UCSD-AML1 (cell line): ENCODE measurements around the gene WWTR1.

ENCODE experiments used
- DNase-seq: peaks from one replicate; lab custom pipeline; 2025; ENCODE audit not compliant: unreplicated experiment; lab: John Stamatoyannopoulos, UW

The WWTR1 gene

DNA sequence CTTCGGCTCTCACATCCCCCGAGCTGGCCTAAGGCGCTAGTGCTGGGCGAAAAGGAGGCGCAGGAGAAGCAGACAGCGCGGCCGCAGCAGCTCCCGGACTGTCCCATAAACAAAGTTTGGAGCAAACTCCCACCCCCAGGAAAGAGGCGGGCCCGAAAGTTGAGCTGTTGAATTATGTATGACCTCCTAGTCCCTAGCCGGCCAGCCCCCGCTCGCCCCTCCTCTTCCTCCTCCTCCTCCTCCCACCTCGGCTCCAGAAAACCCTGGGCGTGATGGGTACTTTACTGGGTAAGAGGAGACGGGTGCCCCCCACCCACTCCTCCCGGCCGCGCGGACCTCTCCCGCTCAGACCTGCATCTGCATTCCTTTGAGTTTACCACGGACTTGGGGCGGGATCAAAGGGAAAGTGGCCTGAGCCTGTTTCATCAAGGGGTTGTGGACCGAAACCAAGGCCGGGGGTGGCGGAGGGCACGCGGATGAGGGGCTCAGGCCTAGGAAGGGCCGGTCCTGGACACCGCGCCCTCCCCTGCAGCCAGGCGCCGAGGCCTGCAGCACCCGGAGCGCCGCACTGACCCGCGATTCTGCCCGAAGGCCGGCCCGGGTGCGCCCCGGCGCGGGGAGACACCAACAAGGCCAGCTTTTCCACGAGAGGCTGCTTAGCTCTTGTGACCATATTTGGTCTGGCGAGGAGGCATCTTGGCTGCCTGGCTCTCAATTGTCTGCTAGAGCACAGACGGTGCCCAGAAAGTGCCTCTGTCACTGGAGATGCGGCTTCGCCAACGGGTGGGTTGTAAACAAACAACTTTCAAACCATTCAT is at the start of gene WWTR1:
WWTR1 (minus strand) TSS at position 100 of the 818 bp plus-strand sequence. CDS start 719 bp downstream, outside the sequence.
- DNase-seq = peak; percentile 33

DNA sequence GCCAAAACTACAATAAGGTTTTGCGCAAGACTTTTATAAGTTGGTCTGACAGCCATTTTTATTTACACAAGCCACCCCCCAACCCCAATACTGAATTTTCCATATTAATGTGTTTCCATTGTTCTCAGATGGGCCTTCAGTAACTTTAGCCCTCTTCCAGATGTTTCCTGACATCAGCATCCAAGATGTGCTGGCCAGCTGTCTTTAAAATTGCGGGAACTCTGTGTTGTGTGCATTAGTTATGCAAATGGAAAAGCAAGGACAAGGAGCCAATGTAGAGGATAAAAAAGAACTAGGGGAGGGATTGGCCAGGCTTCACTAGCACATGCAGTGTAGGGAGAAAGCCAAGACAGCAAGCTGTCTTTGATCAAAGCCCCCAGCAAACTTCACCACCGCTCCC is 49.1 kb upstream of the WWTR1 start:
- DNase-seq = no peak

DNA sequence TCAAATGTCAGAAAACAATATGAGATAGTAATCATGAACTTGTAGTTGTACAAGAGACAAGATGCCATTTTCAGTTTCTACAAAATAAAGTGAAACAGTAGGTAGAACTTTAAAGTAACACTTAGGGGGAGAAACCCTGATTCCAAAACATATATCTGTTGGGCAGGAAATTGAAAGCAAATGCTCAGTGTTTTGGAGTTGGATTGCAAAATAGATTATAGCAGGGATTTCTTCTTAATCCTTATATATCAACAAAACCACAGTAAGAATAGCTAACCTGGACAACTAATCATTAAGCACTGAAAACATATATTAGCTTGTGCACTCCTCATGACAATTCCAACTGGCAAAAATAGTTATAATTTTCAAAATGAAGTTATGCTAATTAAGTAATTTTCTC is 47.6 kb upstream of the WWTR1 start:
- no peak for DNase-seq

DNA sequence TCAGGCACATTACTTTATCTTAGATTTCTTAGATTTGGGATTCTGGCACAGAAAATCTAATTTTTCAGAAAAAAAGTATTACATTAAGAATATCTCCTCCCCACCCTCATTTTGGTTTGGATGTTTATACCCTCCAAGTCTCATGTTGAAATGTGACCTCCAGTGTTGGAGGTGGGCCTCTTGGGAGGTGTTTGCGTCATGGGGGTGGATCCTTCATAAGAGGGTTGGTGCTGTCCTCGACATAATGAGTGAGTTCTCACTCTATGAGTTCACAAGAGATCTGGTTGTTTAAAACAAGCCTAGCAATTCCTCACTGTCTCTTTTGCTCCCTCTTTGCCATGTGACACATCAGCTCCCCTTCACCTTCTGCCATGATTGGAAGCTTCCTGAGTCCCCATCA is 45.6 kb upstream of the WWTR1 start:
- no peak for DNase-seq

DNA sequence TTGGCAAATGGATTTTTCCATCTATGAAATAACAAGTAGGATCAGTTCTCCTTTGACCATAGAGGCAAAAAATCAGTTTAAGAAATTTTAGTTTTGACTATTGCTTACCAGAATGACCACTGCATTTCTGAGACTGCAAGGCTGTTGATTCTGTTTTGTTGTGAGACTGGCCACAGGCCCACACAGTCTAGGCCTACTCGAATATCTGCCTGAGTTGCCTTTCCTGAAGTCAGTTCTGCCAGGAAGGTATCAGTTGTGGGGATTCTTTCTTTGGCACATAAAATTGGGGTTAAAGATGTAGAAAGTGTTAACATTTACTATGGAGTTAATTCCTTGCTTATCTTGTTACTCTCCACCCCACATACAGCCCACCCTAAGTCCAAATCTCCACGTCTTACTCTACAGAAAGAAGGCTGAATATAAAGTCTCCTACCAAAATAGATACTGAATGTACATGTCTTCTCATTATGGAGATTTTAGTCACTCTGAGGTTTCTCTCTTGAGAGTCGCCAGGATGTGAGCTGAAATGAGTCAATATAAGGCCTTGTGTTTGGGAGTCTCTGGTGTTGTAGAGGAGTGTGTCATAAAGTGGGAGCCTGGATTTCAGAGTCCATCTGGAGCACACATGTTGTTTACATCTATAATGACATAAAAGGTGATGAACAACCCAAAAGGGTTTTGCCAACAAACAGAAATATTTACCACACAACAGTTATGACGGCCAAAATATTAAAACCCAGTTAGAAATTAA is 45.0 kb upstream of the WWTR1 start:
- no peak for DNase-seq

DNA sequence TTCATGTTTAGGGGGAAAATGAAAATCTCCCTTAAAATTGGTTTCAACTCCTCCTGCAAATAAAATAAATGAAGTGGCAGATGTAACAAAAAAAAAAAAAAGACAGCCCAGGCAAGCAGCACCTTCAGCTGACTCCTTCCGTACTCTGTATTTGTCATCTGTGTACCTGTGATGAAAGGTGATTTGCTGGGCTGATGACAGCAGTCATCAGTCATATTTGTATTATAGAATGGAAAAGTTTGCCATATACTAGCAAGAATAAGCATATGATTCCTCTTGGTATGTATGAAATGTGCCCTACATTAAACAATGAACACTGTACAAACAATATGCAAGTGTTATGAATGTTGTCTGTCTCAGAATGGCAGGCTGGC is 44.1 kb upstream of the WWTR1 start:
- no peak for DNase-seq

DNA sequence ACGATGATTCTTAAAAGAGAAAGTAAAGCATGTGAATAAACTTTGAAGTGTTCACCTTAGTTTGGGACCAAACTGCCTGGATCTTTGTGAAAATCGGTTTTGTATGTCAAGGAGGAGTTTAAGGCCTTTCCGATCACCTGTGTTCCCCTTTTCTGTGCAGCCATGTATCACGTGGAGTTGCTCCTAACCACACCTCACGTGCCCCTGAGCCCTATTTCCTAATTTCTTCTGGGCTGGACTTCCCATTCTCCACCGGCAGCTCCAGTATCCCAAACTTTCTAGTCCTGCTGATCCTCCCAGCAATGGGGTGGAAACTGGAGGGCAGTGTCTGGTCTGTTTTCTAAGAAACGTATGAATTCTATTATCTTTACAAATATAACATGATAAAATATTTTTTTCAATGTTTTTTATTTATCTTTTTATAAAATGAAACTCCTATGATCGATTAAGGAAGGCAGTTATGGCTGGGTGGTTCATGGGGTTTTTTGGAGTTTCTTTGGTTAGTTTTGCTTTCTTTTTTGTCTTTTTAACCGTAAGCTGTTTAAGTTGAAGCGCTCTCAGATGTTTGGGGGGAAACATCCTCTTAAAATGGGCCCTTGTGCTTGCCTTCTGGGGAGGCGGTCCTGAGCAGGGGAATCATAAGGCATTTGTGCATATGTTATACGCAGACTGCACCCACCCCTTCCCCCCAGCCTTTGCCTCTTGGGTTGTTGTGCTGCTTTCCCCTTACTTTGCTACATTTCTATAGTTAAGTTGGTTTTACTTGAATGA is 43.6 kb upstream of the WWTR1 start:
- DNase-seq = no peak

DNA sequence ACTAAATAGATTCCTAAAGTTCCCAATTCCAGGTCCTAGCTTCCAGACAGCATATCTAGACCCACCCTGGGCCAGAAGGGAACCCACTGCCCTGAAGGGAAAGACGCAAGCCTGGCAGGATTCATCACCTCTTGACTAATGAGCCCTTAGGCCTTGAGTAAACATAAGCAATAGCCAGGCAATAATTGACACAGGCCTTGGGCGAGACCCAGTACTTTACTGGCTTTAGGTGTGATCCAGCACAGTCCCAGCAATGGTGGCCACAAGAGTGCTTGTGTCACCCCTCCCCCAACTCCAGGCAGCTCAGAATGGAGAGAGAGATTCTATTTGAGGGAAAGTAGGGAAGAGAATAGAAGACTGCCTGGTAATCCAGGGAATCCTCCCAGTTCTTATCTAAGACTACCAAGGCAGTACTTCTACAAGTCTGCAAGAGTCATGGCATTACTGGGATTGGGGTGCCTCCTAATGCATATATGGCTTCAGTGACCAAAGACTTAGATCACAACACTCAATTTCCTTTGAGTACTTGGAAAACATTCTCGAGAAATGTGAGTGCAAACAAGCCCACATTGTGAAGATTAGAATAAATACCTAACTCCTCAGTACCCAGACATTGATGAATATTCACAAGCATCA is 30.4 kb upstream of the WWTR1 start:
- DNase-seq = no peak

DNA sequence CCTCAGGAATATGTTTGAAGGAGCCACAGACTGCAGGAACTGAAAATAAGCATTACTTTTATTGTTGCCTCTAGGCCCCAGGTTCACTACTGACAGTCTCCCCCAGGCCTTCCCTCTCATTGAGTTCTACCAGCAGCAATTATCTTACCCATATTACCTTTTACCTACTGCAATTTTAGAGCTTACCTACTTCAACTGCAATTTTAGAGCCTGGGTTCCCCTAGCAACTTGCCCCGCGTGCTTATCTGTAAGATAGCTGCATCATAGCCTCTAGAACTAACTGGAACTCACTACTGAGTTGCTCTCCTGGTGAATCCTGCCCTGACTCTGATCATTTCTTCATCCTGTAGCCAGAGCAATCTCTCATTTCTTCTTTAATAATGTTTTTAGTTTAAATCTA is 29.2 kb upstream of the WWTR1 start:
- no peak for DNase-seq

DNA sequence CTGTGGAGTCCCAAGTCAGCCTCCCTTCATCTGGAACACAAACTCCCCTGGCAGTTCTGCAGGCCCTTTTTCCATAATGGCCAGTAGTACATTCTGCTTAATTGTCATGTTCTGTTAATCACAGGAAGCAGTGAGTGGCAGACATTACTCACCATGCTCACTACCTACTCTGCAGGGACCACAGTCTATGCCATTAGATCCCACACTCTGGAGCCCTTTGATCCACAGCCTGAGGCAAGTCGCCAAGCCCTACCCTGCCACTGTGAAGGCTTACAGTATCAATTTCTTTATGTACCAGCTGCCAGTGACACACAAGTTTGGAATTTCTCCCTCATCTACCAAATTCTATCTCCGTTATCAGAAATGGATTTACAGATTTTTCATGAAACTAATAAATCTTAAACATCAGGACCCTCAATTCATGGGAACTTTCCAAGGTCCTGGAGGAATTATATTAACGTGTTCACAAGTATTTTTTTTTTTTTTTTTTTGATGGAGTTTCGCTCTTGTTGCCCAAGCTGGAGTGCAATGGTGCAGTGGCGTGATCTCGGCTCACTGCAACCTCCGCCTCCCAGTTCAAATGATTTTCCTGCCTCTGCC is 20.6 kb upstream of the WWTR1 start:
- DNase-seq = no peak

DNA sequence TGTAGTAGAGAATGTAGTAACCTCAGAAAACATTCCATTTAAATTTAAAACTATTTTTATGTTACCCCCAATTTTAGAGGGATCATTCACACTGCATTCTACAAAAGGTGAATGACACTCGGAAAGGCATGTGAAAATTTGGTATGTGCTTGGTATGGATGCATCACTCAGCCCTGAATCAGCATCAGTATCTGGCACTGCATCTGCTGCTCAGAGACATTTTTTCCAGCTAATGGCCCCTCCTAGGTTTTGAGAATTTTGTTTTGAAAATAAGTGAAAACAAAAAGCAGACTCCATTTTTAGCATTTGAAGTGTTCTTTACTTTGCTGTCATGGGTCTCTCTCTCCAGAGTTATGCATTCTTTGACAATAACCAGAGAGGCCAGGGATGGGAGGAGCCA is 15.6 kb upstream of the WWTR1 start:
- no peak for DNase-seq

DNA sequence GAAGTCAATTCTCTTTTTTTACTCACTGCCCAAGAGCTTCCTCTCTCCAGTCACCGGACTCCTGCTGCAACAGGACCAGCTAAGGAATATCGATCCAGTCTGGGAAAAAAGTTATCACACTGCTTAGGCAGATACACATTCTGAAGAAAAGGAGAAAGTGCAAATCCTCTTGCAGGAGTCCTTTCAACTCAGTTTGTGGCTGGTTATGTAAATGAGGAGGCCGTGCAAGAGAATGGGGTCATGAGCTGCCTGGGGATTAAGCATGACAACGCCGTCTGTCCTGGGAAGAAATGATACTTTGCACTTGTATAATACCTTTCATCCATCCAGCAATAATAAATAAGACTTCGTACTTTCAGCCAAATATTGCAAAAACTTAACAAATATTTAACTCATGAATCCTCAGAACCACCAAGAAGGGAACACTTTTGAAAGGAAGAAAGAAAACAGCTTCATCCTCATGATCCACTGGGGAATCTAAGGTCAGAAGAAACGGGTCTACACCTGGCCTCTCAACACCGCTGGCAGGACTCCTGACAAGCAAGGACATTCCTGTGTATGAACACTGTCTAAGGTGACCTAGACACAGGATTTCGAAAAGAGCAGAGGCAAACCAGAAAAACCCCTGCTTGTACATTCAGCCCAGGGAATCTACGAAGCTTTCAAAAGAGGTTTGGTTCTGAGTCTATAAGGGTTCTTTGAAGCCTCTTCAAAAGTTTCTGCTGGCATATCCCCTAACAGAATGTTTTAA is 13.1 kb upstream of the WWTR1 start:
- no peak for DNase-seq

DNA sequence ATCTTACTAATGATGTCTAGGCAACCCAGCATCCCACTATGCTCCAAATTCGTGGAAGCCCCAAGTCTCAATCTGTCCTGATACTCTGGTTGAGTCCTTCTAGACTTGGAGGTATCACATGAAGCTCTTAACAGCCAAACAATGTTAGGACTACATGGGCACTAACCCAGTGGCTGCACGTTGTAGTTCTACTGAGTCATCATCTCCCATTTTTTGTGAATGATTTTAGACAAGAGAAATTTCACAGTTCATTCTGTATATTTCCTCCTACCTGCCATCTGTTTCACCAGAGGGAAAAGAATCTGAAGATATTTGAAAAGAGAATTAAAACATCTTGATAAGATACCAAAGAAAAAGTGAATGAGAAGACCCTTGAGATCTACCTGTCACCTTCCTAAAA is 9.8 kb upstream of the WWTR1 start:
- DNase-seq = no peak

DNA sequence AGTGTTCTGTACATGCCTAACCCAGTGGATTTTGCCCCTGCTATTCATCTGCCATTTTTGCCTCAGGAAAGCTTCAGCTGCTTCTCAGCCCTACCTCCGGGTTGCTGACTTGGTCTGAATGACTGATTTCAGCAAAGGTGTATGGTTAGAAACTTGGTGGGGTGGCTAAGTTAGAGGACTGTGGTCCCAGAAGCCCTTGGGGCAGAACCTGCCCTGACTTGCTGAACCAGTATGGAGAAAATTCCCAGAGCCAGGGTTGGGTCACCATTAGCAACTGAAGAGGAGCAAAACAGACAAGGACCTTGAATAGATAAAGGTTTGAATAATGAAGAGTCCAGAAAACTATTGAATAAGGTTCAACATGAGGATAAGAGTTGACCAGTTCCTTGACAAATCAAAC is 6.1 kb upstream of the WWTR1 start:
- DNase-seq = no peak

DNA sequence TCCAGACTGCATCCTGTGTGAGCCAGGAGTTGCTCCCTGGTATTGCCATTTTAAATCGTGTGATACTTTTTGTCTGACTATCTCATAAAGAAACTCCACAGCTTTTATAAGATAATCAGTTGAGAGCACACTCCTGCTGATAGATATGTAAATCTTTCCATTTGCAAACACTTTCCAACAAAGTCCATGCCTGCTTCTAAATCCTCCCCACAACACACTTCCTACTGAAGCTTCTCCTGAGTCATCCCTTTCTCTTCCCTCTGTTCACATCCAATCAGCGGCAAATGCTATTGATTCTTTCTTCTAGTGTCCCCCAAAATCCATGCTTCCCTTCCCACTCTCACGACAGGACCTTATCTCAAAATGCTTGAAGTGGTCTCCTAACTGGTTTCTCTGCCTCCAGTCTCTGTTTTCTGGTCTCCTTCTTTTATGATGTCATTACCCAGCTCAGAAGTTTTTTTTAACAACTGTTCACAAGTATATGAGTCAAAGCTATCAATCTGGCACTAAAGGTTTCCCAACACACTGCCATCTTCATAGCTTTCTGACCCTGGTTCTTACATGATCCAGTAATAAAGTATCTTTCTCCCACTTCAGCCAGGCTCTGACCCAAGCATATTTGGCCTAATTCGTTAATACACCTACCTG is 4.5 kb upstream of the WWTR1 start:
- no peak for DNase-seq

DNA sequence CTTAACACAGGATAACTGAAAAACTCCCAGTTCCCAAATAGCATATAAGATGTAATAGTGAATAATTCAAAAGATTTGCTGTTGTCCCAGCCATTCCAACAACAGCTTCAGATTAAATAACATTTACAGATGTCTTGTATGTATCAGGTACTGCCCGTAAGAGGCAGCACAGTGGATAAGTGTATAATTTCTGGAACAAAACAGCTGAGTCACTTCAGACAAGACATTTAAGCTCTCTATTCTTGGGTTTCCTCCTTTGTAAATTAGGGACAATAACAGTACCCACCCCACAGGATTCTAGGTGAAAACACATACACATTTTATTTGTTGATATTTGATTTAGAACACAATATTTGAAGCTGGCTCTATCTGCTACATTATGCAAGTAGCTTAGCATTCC is 2.6 kb upstream of the WWTR1 start:
- DNase-seq = no peak

DNA sequence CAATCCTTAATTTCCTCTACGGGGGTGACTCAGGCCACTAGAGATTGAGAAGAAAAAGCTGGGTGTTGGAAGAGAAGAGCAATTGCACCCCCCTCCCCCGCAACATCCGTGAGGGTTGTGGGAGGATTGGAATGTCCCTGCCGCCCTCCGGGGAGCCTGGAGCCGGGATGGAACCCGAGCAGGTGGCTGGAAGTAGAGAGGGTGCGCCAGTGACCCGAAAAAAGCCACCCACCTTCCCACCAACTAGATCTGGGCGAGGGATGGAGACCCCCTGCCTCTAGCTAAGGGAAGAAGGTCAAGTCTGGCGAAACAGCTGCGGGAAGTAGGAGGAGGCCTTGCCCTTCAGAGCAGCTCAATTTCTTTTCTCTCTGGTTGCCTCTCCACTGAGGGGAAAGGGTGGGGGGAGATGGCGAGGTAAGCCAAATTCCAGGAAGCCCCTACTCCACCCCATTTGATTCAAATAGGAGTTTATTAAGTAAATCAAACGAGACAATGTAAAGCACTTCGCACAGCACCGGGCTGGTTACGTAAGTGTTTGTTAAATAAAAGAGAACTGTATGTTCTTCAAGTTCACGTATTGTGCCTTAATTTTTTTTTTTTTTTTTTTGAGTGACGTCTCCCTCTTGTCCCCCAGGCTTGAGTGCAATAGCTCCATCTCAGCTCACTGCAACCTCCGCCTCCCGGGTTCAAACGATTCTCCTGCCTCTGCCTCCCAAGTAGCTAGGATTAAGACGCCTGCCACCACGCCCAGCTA is 1.1 kb upstream of the WWTR1 start:
- DNase-seq = no peak

DNA sequence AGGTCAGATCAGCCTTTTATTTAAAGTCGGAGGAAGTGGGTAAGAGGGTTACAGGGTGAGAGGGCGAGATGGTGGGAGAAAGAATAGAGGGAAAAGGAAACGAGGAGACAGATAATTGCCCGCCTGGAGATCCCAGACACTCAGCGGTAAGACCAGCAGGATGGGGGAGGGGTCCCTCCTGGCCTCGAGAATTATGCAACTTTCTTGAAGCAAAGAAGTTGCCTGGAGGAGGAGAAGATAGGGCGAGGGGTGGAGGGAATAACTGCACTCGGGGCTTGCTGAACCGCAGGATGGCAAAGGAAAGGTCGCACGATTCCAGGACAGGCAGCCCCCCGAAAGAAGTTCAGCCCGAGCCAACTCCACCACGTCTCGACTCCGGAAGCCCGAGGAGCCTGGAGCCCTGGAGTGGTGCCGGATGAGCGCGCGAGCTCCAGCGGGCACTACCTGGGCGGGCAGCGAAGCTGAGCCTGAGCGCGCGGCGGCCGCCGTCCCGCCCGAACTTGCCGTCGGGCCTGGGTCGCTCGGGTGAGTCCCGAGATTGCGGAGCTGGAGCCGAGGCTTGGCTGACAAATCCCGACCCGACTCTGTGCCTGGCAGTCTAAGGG is 402 bp downstream of the WWTR1 start:
- no peak for DNase-seq
